ENCODE measurements around the gene SLC16A10.
"Not testable (repeated sequence)": the region's sequence is repeated elsewhere in the genome, so short reads cannot be mapped to it uniquely, and the experiment has no call there.

SLC16A10 gene

GRCh38 chr6:111090766-111091165 is 3.5 kb downstream of the SLC16A10 start:
- ChIA-PET POLR2A (no interaction called here), CTCF (no interaction called here)
- DNase-seq (ENCODE audit: extremely low spot score) = no peak
- TF ChIP-seq HDGF (IDR thresholded peaks at IDR 0.05; ENCODE audit: borderline replicate concordance) (no peak), PKNOX1 (IDR thresholded peaks at IDR 0.05) (no peak), LEF1 (IDR thresholded peaks at IDR 0.05; ENCODE audit: borderline replicate concordance) (no peak), SUZ12 (IDR thresholded peaks at IDR 0.05) (no peak), NFRKB (IDR thresholded peaks at IDR 0.05) (no peak), ELF4 (IDR thresholded peaks at IDR 0.05) (no peak), FOXK2 (IDR thresholded peaks at IDR 0.05) (no peak), BHLHE40 (IDR thresholded peaks at IDR 0.05; ENCODE audit: borderline replicate concordance) (no peak), FOXM1 (IDR thresholded peaks at IDR 0.05; ENCODE audit: borderline replicate concordance) (no peak), L3MBTL2 (conservative IDR thresholded peaks at IDR 0.05) (no peak), SP1 (IDR thresholded peaks at IDR 0.05) (no peak)

DNA sequence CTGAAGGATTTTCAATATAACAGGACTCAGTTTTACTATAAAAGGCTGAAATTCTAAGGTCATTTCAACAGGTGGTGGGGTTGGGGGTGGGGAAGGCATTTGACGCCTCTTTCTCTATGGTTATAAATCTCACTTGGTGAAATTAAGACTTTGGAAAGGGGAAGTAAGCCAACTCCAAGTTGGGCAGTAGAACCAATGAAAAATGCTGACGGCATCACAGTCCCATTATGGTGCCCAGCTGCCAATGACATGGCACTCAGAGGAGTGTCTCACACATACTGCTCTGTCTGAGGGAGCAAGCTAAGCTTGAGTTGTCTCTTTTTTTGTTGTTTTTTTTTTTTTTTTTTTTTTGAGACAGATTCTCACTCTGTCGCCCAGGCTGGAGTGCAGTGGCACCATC is 4.7 kb downstream of the SLC16A10 start:
- POLR2A ChIA-PET = no interaction called here
- CTCF ChIA-PET = no interaction called here
- TF ChIP-seq TARDBP (IDR thresholded peaks at IDR 0.05) (no peak), BHLHE40 (IDR thresholded peaks at IDR 0.05; ENCODE audit: borderline replicate concordance) (no peak), ARNT (IDR thresholded peaks at IDR 0.05) (no peak), HDGF (IDR thresholded peaks at IDR 0.05; ENCODE audit: borderline replicate concordance) (no peak), L3MBTL2 (conservative IDR thresholded peaks at IDR 0.05) (no peak), PKNOX1 (IDR thresholded peaks at IDR 0.05) (no peak), SUZ12 (IDR thresholded peaks at IDR 0.05) (no peak), FOXK2 (IDR thresholded peaks at IDR 0.05) (no peak), FOXM1 (IDR thresholded peaks at IDR 0.05; ENCODE audit: borderline replicate concordance) (no peak), FOXA1 (IDR thresholded peaks at IDR 0.05) (no peak), NFRKB (IDR thresholded peaks at IDR 0.05) (no peak), SP1 (IDR thresholded peaks at IDR 0.05) (no peak)
- no peak for DNase-seq (ENCODE audit: extremely low spot score)

DNA sequence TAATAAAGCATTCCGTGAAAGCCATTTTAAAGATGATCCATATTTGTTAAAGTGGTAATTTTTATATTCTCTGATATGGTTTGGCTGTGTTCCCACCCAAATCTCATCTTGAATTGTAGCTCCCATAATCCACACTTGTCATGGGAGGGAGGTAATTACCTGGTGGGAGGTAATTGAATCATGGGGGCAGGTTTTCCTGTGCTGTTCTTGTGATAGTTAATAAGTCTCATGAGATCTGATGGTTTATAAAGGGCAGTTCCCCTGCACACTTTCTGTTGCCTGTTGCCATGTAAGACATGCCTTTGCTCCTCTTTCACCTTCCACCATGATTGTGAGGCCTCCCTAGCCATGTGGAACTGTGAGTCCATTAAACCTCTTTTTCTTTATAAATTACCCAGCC is 8.2 kb downstream of the SLC16A10 start:
- DNase-seq (ENCODE audit: extremely low spot score); CTCF ChIA-PET; POLR2A ChIA-PET: not testable (repeated sequence)

DNA sequence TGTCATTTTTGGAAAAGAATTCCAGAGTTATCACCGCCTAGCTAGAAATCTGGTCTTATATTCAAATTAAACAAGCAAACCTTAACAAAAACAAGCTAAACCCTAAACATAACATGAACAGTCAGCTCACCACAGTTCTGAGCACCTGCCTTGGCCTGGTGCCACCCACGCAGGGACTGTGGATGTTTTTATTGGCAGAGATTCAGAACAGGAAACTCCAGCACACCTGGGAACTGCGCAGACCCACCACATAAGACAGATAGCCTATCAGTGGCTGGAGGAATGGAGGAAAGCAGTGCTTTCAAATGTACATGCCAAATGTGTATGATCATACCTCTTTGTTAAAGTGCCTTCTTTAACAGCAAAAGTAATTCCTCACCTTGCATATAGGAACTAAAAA is 8.9 kb downstream of the SLC16A10 start:
- TF ChIP-seq ELF4 (IDR thresholded peaks at IDR 0.05) (no peak), FOXK2 (IDR thresholded peaks at IDR 0.05) (no peak), ARNT (IDR thresholded peaks at IDR 0.05) (no peak), FOXM1 (IDR thresholded peaks at IDR 0.05; ENCODE audit: borderline replicate concordance) (no peak), ZNF384 (IDR thresholded peaks at IDR 0.05) (no peak)
- POLR2A ChIA-PET = no interaction called here
- CTCF ChIA-PET = no interaction called here
- no peak for DNase-seq (ENCODE audit: extremely low spot score)

GRCh38 chr6:111098597-111098996 is 11.3 kb downstream of the SLC16A10 start:
- DNase-seq (ENCODE audit: extremely low spot score) = no peak
- POLR2A ChIA-PET = no interaction called here
- TF ChIP-seq LEF1 (IDR thresholded peaks at IDR 0.05; ENCODE audit: borderline replicate concordance) = no peak
- TF ChIP-seq ARNT (IDR thresholded peaks at IDR 0.05) = no peak
- no peak for TF ChIP-seq BHLHE40 (IDR thresholded peaks at IDR 0.05; ENCODE audit: borderline replicate concordance)
- no peak for TF ChIP-seq CTBP1 (IDR thresholded peaks at IDR 0.05; ENCODE audit: borderline replicate concordance)
- TF ChIP-seq SUZ12 (IDR thresholded peaks at IDR 0.05) = no peak
- TF ChIP-seq FOXM1 (IDR thresholded peaks at IDR 0.05; ENCODE audit: borderline replicate concordance) = no peak
- TF ChIP-seq L3MBTL2 (conservative IDR thresholded peaks at IDR 0.05) = no peak
- TF ChIP-seq SP1 (IDR thresholded peaks at IDR 0.05) = no peak
- TF ChIP-seq PKNOX1 (IDR thresholded peaks at IDR 0.05) = no peak
- TF ChIP-seq ELF4 (IDR thresholded peaks at IDR 0.05) = no peak
- TF ChIP-seq HDGF (IDR thresholded peaks at IDR 0.05; ENCODE audit: borderline replicate concordance) = no peak
- no peak for TF ChIP-seq NFRKB (IDR thresholded peaks at IDR 0.05)
- TF ChIP-seq FOXA1 (IDR thresholded peaks at IDR 0.05) = no peak
- CTCF ChIA-PET = no interaction called here

DNA sequence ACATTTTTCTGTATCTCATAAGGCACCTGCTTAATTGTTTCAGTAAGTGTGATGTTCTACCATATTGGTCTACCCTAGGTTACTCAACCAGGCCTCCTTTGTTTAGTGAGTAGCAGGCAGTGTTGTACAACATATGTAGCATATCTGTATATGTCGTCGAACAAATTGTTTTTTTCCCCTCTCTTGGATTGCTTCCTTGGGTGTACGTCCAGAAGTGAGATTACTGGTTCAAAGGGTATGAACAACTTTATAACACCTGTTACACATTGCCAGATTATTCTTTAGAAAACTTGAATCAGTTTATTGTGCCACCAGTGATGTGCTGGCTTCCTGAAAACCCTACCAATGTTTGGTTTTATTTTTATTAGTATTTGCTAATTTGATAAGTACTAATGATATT is 14.7 kb downstream of the SLC16A10 start:
- CTCF ChIA-PET = no interaction called here
- POLR2A ChIA-PET = no interaction called here
- TF ChIP-seq TARDBP (IDR thresholded peaks at IDR 0.05) = no peak
- TF ChIP-seq L3MBTL2 (conservative IDR thresholded peaks at IDR 0.05) = no peak
- TF ChIP-seq CTBP1 (IDR thresholded peaks at IDR 0.05; ENCODE audit: borderline replicate concordance) = no peak
- no peak for TF ChIP-seq HDGF (IDR thresholded peaks at IDR 0.05; ENCODE audit: borderline replicate concordance)
- no peak for TF ChIP-seq NFRKB (IDR thresholded peaks at IDR 0.05)
- TF ChIP-seq SUZ12 (IDR thresholded peaks at IDR 0.05) = no peak
- TF ChIP-seq PKNOX1 (IDR thresholded peaks at IDR 0.05) = no peak
- TF ChIP-seq ELF4 (IDR thresholded peaks at IDR 0.05) = no peak
- no peak for TF ChIP-seq LEF1 (IDR thresholded peaks at IDR 0.05; ENCODE audit: borderline replicate concordance)
- no peak for TF ChIP-seq SP1 (IDR thresholded peaks at IDR 0.05)
- no peak for TF ChIP-seq ZNF384 (IDR thresholded peaks at IDR 0.05)
- TF ChIP-seq BHLHE40 (IDR thresholded peaks at IDR 0.05; ENCODE audit: borderline replicate concordance) = no peak
- no peak for TF ChIP-seq FOXA1 (IDR thresholded peaks at IDR 0.05)
- no peak for TF ChIP-seq FOXK2 (IDR thresholded peaks at IDR 0.05)
- no peak for TF ChIP-seq FOXM1 (IDR thresholded peaks at IDR 0.05; ENCODE audit: borderline replicate concordance)

More for the DNA sequence above, 14.7 kb downstream of the SLC16A10 start:
- DNase-seq (ENCODE audit: extremely low spot score) = no peak
